Anterior cingulate cortex (tissue), 58 donors: ENCODE results near the gene HOXD13.
A peak's percentile ranks its signal among the peaks of the same experiment; 100 is the strongest.

ENCODE experiments used
- DNase-seq, 58 donors: peaks; one replicate each; lab custom pipeline; 2025; lab: John Stamatoyannopoulos, UW

The HOXD13 gene

DNA sequence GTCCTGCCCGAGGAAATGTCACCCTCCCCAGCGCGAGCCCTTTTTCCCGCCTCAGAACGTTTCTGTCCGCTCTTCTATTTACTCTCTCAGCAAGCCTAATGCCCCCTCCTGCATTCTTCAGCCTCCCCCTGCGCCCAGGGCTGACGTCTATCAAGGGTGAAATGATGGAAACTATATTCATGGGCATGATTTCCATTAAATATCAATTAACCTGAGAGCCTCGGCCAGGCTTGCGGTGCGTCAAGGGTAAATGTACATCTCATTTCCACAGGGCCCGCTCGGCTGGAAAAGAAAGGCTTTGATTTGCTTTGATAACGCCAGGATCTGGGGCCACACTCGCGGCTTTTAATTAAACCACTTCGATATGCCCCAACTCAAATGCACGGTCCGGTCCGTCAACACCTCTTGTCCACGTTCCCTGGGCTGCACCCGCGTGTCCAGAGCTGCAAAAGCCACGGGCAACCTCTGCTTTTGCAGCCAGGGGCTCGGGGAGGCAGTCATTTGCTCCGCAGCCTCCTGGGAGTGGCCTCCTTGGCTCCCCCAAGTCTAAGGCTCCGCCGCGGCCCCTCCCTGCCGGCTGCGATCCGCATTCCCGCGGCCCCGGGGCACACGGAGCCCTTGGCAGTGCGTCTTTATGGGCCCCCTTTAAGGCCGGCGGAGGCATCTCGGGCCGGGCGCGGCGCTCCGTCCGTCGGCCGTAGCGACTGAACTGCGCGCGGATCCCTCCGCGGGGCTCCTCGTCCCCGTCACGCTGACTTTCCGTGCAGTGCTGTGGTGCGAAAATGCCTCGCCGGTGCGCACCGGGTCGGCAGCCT is 36.7 kb downstream of the HOXD13 start, which contains the start of gene HOXD8:
HOXD8 (plus strand) TSS at position 724 of the 815 bp plus-strand sequence. CDS start 662 bp downstream, outside the sequence.
- no peak for DNase-seq

DNA sequence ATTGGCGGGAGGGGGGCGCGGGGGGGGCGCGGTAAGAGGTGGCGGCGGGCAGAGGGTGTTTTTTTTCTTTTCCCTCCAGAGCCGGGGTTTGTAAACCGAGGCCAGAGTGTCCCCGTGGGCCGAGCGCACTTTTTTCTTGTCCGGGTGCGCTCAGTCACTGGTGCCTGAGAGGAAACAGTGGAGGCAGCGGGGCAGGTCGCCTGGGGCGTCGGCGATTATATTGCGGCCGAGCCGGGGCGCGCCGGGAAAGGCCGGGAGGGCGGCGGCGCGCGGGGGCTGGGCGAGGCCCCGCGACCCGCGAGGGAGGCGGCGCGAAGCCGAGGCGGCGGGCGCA is 37.3 kb downstream of the HOXD13 start:
- no peak for DNase-seq

DNA sequence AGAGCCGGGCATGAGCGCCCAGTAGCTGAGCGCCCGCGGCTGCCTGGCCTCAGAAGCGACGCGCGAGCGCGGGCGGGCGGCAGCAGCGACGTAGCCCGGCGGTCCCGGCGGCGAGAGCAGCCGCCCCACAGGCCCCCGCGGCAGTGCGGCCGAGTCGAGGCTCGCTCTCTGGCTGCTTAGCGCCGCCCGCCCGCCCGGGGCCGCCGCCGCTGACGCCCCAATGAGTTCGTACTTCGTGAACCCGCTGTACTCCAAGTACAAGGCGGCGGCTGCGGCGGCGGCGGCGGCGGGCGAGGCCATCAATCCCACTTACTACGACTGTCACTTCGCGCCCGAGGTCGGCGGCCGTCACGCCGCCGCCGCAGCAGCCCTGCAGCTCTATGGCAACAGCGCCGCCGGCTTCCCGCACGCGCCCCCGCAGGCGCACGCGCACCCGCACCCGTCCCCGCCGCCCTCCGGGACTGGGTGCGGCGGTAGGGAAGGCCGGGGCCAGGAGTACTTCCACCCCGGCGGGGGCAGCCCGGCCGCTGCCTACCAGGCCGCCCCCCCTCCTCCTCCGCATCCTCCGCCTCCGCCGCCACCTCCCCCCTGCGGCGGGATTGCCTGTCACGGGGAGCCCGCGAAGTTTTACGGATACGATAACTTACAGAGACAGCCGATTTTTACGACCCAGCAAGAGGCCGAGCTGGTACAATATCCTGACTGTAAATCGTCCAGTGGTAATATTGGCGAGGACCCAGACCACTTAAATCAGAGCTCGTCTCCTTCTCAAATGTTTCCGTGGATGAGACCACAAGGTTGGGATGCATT is 37.8 kb downstream of the HOXD13 start:
- no peak for DNase-seq

DNA sequence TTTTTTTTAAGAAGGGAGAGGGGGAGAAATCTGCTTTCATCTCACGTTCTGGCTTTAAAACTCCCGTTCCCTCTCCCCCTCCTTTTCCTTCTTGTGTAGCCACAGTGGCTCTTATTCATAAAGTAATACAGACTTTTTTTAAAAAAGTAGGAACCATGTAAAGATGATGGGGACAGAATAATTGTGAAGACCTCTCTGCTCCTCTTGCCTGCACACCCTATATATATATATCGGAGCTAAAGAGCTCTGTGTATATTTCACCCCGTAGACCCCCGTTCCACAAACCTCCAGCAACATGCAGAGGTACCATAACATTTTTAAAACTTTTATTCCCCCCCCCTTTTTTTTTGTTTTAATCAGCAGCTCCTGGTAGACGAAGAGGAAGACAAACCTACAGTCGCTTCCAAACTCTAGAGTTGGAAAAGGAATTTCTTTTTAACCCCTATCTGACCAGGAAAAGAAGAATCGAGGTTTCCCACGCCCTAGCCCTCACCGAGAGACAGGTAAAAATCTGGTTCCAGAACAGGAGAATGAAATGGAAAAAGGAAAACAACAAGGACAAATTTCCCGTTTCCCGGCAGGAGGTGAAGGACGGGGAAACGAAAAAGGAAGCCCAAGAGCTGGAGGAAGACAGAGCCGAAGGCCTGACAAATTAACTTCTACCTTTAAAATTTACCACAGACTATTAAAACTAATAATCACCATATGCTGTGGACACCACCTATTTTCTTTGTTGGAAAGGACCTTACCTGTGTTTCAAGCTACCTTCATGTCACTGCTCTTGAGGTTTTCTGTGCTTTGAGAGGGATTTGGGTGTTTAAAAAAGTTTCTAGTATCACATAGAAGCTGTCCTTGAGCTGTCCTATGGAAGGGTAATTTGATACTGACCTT is 38.7 kb downstream of the HOXD13 start:
- no peak for DNase-seq

DNA sequence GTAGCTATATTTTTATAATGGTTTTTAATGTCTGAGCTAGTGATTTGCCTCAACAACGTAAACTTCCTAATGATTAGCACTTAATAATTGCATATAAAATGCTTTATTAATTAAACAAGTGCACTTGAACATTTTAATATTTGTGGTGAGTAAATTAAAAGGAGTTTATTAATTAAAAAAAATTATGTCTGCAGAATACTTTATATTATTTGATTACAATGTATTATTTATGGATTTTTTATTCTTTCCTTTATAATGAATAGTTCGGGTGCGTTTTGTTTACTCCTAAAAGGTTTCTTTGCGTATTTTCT is 39.3 kb downstream of the HOXD13 start:
- DNase-seq: no peak

DNA sequence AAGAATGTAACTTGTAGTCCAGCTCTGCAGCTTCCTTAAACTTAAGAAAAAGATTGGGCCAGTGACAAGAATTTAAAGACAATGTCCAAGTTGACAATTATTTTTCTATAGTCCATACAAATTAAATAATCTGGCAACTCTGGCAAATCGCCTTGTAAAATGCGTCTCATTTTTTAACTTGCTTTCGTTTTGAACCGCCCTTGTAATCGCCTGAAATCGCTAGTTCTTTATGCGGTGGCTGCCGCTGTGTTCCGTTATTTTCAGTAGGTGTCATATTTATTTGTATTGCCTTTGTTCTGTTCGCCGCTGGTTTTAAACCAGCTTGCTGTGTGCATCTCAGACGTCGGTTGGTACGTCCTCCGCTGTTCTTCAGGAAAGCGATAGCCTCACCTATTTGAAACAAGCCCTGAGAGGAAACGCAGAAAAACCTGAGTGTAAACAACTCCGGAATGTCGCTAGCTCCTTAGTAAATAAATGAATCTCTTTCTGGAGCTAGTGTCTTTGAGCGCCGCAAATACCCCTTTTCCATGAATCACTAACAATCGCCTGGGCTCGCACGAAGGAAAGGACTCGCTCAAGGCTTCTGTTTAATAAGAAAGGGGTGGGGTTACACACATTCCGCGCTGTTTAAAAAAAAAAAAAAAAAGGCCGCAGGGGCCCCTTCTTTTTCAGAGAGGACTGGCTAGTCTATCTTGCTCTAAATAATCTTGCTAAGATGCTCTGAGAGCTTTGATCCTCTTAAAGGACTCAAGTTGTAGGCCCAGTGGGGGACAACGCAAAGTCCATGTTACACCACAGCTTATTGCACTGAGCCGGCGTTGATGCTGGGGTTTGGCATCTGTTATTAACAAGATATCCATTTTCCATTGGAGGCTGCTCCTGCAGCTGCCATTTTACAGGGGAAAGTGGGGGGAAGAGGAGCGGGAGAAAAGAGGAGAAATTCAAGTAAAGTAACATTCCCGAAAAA is 40.0 kb downstream of the HOXD13 start:
- no peak for DNase-seq

DNA sequence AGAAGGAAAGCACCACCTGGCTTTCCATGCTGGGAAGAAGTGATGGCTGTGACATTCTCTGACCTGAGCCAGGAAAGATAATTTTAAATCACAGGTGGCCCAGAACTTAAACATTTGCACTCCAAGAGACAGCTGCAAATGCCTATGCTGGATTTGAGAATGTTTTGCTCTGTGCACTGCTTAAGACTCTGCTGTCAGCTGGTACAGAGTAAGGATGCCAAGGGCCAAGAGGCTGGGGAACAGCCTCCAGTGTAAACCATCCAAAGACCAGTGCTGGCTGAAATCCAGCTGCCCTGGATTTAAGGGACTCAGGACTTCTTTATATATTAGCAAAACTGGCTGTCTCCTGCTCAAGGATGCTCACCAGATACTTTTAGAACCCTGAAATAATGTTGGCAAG is 40.9 kb downstream of the HOXD13 start:
- no peak for DNase-seq

DNA sequence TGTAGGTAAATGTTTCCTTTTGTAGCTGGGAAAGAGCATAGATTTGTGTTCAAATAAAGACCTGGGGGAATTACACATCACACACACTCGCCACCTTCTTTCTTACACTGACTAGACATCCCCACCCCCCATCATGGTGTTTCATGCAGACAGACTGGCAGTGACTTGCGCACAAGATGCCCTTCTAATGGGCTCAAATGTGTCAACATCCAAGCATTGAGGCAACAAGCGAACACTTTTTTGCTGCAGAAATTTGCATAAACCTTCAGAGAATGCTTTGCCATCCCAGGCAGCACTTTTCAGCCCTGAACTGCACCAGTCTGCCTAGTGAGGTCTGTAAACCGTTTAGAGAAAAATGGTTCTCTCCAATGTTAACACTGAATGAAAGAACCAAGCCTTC is 41.5 kb downstream of the HOXD13 start:
- DNase-seq: no peak

DNA sequence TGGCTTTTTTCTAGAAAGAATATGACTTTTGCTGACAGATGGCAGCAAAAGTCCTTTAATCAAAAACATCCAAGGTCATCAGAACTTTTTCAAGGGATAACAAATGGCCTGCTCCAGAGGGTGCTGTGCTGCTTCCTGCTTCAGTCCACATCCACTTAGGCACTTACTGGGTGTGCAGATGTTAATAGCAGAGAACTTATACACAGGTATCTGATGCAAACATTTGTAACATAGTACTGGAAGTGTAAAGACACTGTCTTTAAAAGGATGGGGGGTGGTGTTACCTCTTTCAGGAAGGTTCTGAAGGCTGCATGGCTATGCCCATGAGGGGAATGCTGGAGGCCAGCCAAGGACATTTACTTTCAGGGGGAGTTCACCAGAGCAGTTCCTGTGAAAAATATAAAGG is 42.5 kb downstream of the HOXD13 start:
- no peak for DNase-seq

DNA sequence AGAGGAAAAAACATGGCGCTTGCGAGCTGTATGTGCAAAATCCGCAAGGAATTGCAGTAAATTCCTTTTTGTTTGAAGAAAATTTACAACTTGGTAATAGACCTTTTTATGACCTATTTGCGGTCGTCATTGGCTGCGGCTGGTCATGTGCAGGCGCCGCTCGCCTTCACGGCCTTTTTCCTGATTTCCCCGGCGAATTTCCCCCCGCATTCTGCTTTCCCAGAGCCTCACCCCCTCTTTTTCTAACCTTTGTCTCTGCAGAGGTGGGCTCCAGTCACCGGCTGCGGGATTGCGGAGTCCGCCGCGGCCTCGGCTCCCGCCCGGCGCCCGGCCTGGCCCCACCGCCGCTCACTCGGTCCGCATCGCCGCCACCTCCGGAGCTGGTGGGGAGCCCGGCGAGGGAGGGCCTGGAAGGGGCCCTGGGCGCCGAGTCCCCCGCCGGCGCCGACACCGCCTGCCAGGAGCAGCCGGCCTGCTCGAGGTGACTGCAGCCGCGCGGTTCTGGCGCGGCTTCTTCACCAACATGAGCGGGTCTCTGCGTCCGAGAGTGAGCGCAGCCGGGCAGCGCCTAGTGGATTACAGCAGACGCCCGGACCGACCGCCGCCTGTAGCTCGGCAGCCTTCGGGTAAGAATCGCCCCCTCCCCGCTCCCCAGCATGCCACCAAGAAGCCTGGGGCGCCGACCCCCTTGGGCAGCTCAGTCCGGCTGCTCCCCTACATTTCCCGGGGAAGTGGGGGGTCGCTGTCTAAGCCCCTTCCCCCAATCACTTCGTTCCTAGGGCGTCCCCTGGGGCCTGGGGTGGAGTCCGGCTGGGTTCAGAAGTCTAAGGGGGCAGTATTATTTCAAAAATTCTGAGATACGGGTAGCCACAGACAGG is 44.1 kb downstream of the HOXD13 start:
- DNase-seq: no peak

DNA sequence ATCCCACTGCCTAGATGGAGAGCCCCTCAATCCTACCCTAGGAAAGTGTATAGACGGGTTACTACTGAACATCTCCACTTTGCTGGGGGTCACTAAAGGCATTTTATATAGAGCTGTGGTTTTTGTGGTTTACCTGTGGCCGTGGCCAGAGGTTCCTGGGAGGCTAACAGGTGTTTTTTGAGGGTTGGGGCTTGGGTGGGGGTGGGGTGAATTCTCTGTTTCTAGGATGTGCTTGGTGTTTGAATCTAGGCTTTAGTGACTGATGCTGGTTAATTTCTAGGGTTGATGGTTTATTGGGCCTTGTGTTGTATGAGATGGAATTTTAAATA is 44.7 kb downstream of the HOXD13 start:
- DNase-seq: no peak

DNA sequence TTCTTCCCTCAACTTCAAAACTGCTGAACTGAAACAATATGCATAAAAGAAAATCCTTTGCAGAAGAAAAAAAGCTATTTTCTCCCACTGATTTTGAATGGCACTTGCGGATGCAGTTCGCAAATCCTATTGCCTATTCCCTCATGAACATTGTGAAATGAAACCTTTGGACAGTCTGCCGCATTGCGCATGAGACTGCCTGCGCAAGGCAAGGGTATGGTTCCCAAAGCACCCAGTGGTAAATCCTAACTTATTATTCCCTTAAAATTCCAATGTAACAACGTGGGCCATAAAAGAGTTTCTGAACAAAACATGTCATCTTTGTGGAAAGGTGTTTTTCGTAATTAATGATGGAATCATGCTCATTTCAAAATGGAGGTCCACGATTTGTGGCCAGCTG is 45.4 kb downstream of the HOXD13 start:
- no peak for DNase-seq

DNA sequence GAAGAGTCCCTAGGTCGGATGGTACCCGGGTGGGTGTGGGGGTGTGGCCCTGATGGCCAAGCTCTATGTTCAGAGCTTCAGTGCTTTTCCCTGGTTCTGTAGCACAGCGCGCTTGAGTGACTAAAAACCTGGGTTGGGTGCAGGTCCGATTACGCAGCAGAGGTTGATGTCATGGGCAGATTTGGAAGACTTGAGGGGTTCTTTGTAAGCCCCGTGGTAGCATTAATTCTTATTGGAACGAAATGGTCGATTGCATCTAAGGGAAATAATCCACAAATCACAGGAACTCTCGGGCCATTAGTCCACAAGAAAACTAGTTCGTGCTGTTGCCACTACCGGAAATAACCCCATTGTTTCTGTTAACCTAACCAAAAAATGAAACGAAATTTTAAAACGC is 46.0 kb downstream of the HOXD13 start:
- DNase-seq: no peak

DNA sequence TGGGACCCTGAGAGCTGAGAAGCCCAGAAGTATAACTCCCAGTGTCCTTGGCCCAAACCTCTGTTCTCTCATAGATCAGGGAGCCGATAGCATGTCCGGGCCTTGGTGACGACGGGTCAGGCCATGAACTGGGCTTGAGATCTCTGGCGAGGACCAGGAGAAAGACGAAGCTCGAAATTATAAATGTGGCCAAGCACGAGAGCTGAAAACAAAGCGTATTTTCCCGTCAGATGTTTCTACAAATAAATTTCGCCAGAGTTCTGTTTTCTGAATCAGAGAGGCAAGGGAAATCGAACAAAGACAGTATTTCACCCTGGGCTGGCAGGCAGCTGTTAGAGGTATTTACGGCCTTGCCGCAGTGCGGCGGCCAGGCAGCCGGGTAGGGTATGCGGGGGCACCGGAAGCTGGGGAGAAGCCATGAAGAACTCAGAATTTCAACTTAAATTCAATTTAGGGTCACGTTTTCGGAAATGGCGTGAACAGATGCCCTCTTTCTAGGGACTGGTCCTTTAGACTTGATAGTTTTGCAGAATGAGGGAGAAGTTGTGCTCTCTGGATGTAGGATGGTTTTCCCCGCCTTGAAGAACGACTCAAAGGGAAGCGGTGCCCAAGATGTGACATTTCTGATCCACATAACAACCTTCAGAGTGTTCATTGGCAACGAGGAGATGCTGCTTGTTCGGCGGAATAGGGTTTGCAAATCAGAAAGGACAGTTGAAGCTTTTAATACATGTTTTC is 46.6 kb downstream of the HOXD13 start:
- no peak for DNase-seq

DNA sequence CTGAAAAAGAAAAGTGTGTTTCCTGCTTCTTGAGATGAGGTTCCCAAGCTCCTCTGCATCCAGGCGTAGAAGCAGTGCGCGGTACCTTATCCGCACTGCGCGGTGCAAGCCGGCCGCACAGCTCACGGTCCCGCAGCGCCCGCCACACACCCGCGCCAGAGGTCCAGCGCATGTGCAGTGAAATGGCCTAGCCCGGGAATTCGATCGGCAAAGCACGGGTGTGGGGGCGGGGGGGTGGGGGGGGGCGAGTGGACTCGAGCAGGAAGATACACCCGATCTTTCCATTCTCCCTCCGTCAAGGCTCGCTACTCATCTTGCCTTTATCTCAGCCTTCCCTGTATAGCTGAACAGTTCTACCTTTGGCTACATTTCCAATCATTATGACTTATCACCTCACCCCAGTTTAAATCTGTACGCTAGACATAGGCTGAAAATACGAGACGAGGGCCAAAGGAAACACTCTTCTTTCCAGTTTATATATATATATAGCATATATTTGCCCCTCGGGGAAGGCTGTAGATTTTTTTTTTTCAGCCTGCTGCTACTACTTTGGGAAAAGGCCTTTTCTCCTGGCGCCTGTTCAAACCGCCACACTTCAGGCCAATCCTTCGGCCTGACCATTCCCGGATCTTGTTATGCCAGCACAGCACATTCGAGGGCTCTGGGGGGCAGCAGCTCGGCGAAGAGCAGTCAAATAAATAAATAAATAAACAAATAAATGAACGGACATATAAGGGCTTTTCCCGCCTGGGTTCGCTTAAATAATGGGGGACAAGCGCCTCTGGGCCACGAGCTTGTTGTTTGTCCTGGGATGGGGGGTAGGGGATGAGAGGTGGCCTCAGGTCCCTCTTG is 47.4 kb downstream of the HOXD13 start:
- DNase-seq: no peak

DNA sequence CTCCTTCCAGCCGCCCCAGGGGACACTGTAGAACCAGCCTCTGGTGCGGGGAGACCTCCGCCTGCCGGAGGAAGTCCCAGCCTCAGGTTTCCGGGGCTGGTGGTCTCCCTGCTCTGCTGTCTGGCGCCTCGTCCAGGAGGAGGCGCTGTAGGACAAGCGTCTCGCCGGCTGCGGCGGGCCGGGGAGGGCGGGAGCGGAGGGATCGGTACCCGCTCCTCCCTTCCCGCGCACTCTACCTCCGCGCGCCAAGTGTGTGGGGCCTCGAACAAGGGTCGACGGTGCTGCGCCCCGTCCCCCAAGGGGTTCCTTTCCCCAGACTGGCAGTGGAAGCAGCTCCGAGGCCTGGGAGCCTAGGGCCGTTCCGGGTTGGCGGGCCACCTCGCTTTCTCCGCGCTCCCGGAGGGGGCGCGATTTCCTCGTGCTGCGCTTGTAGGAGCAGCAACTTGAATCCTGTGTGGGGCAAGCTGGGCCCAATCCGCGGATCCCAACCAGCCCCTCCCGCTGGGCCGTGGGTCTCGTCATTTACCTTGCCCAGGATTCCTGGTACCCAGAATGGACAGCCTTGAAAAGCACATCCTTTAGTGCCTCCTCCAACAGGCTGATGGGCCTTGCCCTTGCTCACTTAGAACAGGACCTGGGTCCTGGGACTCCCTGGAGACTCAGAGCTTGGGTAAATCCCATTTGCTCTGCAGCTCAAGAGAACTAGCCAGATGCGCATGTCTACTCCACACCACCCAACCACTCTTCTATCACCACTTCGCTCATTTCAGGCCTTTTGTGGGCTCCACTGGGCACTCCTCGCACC is 48.2 kb downstream of the HOXD13 start:
- peak in 55 of 58 donors; percentile 6 to 81 (median 53) for DNase-seq
